NCI-H2107 (cell line): ENCODE measurements around the gene PATJ.

Source experiments
- DNase-seq: peaks from one replicate; lab custom pipeline; 2025; lab: John Stamatoyannopoulos, UW

The PATJ gene

DNA sequence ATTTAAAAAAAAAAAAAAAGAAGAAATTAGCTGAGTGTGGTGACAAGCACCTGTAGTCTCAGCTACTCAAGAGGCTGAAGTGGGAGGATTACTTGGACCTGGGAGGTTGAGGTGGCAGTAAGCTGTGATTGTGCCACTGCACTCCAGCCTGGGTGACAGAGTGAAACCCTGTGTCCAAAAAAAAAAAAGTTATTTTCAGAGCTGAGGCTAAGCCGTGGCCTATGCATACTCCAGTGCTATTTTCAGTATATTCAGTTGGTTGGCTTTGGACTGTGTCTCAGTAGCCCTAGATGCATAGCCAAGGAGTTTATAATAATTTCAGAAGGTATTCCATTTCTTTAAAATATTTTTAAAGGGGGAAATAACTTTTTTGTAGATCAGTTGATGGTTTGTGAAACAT, 311.9 kb downstream of the PATJ start:
- DNase-seq: no peak

DNA sequence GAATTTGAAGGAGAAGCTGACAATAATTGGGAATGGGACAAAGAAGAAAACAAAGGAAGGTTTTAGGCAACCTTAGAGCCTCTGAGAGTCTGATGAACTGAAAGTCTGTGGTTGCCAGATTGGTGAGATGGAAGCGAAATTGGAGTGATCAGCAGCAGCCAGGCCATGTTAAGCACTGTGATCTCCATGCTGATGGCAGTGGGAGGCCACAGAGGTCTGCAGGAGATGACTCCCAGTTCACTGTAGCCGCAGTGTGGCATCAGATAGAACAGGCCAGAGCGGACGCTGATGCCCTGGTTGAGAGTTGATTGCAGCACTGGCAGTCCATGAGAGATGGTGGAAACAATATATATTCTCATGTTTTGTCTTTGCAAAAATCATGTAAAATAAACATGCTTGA, 314.9 kb downstream of the PATJ start:
- DNase-seq: no peak

DNA sequence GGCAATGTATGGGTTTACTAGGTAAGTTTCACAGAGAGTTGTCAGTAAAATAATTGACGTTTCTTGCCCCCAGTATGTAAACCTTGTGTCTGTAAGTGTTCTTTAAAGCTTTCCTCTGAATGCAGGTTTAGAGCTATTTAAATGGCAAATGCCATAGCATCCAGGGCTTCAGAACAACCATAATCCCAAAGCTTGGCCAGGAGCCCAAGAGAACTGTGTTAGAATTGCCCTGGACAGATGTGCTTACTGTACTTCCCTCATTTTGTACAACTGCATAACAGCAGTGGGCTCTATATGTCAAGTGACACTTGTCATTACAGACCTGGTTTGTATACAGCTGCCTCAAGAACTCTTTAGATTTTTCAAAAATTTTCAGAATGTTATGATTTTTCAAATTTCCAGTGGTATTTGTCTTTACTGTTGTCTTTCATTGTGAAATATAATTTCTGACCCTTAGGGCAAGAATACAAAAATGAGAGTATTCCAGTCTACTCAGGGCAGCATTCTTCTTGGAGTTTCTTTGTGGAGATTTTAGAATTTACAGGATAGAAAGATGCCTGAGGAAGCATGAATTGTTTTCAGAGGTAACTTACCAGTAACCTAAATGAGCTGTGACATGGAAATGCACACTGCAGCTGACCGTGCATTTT, 315.5 kb downstream of the PATJ start:
- no peak for DNase-seq

DNA sequence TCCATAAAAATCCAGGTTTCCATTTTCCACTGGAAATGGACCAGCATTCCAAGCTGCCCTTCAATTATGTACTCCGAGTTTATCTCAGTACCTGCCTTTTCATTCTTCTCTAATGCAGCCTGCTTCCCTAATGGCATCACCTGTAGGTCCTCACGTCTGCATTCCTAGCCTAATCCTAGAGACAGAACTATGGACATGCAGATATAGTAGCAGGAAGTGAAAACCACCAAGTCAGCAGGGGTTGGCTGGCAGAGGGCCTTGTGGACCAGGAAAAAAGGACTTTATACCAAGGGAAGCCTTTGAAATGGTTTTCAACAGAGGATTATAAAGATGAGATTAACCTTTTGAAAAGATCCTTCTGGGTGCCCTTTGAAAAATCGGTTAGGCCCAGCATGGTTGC, 316.7 kb downstream of the PATJ start:
- no peak for DNase-seq

DNA sequence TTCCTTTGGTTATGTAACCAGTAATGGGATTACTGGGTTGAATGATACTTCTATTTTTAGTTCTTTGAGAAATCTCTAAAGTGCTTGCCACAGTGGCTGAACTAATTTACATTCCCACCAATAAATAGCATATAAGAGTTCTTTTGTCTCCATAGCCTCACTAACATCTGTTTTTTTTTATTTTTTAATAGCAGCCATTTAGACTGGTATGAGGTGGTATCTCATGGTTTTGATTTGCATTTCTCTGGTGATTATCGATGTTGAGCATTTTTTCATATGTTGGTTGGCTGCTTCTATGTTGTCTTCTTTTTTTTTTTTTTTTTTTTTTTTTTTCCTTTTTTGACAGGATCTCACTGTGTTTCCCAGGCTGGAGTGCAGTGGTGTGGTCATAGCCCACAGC, 319.8 kb downstream of the PATJ start:
- DNase-seq: no peak

DNA sequence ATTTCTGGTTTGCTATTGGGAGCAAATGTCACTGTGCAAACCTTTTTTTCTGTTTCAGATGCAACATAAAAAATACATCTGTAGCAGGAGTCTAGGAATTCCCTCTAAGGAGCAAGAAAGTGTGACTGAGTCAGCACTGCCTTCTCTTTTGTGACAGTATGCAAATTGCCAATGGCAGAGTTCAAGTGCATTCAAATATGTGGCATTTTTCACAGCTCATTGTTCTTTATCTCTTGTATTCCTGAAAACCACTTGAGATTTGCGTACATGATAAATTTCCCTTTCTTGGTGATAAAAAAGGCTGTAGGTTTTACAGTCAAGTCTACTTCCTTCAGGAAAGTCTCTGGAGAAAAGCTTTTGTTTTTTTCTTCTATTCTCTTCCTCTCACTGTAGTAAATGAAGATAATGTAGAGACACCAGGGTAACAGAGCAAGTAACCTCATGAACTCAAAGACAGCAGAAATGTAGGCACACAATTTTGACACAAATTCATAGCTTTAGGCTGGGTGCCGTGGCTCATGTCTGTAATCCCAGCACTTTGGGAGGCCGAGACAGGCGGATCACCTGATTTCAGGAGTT, 322.6 kb downstream of the PATJ start:
- DNase-seq: no peak

DNA sequence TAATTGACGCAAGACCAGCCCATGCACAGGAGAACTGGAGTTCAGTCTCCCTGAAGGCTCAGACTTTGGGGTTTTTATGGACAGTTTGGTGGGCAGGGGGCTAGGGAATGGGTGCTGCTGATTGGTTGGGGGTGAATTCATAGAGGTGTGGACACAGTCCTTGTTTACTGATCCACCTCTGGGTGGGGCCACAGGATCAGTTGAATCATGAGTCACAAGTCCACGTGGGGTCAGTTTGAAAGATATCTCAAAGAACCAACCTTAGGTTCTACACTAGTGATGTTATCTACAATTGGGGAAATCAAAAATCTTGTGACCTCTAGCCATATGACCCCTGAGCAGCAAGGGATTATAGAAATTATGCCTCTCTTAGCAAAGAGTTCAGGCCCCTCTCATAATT, 324.4 kb downstream of the PATJ start:
- DNase-seq: no peak

DNA sequence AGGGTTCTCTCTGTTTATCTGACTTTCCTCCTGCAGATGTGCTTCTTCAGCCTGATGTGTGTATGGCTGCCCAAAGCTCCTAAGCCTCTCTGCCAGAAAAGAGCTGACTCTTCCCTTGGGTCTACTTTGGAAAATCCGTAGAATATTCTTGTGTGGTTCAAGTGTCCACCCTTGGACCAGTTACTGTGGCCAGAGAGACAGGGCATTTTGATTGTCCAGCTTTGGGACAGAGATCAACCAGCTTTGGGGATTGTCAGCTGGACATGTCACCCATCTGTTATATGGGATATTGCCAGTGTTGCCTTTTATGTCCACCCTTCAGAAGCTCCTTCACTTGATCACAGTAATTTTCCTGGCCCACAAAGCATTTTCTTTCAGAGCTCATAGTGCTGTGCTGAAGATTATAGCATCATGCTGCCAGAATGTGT, 326.1 kb downstream of the PATJ start:
- DNase-seq: no peak

DNA sequence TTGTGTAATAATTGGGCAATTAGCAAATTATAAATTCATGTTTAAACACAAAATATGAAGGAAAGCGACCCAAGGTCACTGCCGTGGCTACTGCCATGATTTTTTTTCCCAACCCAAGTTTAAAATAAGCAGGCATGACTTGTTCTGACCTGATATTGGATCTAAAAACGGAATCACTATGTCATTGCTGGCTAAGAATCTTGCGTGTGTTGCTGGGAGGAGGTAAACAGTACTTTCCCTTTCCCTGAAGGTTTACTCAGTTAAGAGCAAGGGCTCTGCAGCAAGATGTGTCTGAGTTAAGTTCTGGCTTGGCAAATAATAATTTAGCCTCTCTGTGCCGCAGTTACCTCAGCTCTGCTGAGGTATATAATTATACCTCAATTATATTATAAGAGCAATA, 326.7 kb downstream of the PATJ start:
- DNase-seq: no peak

DNA sequence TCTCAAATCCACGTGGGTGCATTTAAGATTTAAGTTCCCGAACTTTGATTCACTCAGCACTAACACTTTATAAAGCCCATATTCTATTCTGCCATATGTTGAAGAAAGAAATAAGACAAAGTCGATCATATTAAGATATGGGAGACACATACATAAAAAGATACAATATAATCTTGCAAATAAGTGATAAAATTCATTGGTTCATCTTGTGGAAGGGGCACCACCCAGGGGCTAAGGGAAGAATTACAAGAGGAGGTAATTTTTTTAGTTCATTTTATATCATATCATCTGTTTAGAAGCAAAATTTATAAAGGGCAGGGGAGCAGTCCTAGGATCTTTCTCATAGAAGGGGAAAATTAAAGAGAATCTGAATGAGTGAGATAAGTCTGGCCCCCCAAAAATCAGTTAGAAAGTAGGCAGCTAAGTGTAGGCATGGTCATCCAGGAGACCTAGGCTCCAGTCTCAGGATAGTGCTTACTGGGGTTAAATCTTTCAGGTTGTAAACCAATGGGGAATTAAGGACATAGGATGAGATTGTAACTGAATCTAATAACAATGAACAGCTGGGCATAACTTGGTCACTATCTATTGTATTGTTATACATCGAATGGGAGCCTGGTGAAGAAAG, 328.2 kb downstream of the PATJ start:
- no peak for DNase-seq

DNA sequence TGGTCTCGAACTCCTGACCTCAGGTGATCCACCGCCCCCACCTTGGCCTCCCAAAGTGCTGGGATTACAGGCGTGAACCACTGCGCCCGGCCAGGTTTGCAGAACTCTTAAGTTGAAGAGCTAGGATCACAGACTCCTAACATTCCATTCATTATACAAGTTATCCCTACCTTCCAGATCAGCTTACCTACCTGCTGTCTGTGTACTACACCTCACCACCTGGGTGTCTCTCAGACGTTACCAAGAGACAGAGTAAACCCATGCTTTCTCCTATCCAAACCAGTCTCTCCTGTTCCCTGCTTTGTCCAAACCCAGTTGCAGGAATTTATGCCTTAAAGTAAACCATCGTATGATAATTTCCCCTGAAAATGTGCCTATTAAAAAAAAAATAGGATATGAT, 329.4 kb downstream of the PATJ start:
- DNase-seq: no peak

DNA sequence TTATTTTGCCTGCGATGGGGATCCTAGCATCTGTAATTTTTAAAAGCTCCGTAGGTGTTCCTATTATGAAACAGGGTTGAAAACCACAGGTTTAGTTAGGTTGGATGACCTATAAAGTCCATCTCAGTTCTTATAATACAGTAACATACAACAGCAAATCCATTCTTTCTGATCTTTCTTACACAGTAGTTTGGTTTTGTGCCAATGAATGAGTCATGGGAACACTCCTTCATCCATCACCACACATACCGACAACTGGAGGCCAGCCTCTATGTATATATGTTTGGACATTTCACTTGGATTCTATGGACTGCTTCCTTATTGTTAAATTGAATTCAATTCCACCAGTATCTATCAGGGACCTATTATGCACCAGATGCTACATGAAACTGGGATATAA, 334.0 kb downstream of the PATJ start:
- no peak for DNase-seq

DNA sequence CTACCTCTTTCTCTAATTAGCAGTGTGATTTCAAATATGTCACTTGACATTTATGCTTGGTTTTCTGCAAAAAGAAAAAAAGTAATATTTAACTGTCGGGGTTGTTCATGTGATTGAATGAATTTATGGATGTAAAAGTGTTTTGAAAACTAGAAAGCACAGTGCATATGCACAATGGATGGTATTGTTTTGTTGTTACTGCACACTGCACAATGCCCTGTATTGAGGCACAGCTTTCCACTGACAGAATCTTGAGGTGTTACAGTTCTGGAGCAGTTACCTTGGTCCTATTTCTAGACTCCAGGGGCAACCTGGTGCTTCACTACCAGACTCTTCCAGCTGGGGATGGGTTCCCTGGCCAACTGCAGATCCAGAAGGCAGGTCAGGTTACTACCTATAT, 335.5 kb downstream of the PATJ start:
- DNase-seq: no peak

DNA sequence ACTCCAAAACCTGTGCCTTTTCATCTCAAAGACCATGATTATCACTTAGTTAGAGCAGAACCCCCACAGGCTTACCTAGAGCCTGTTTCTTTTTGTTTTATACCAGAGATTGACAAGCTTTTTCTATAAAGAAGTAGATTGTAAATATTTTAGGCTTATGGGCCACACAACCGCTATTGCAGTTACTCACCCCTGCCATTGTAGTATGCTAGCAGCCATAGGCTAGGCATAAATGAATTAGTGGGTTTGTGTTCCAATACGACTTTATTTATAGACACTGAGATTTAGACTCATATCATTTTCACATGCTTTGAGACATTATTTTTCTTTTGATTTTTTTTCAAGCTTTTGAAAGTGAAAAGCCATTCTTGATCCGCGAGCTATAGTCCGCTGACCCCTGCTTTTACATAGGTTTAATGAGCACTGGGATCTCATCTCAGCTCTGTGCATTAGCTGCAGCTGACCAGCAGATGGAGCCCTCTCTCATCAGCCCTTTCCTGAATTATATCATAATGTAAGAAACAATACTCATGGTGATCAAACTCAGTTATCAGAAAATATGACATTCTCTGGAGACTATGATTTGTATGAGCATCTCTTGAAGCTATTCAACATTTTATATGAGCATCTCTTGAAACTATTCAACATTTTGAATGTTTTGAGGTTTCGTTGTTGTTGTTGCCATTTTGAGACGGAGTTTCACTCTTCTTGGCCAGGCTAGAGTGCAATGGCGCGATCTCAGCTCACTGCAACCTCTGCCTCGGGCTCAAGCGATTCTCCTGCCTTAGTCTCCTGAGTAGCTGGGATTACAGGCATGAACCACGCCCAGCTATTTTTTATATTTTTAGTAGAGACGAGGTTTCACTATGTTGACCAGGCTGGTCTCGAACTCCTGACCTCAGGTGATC, 340.4 kb downstream of the PATJ start:
- DNase-seq: no peak

DNA sequence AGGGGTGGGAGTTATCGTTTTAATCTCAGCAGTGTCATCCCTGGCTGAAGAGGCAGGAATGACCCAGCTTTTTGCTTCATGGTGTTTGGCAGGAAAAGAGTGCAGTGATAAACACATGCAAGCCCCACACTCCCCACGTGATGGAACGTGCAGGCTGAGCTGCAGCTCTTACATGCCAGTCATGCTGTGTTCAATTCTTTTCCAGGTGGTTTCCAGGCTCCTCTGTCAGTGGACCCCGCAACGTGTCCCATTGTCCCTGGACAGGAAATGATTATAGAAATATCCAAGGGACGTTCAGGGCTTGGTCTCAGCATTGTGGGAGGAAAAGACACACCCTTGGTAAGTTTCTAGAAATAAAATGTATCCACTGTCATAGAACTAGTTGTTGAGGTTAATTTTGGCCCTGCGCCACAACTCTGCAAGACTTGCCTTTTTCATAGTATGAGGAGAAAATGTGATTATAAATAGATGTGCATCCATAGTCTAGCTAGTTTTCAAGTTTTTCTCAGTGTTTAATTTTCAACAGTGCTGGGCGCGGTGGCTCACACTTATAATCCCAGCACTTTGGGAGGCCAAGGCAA, 342.1 kb downstream of the PATJ start:
- no peak for DNase-seq

DNA sequence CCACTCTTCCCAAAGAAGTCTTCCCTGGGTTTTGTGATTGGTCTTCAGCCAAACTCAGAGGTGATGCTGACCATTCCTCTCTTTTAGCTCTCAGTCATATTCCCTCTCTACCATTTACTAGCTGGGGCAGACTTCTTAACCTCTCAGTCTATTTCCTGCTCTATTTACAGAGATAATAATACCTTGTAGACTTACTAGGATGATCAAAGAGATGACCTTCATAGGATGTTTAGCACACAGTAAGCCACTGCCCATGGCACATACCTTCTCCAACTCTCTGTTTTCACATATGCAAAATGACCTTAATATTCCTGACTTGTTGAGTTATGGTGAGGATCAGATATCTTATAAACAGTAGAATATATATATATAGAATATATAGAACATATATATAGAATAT, 346.2 kb downstream of the PATJ start:
- no peak for DNase-seq

DNA sequence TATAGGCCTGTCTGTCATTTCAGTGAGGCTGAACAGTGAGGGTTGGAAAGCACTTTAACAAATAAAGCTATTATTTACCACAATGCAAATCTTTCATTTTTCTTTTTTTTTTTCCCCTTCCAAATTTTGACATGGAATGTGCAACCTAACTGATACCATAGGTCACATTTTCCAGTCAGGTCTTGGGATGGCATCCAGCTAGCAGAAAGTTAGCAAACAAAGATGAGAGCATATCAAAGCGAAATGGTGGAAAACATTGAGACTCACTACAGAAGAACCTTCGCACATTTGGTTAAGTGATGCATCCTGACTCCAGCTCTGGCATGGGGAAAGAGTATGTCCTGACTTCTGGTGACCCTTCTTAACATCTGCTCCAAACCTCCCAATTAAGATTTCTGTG, 347.3 kb downstream of the PATJ start:
- no peak for DNase-seq

DNA sequence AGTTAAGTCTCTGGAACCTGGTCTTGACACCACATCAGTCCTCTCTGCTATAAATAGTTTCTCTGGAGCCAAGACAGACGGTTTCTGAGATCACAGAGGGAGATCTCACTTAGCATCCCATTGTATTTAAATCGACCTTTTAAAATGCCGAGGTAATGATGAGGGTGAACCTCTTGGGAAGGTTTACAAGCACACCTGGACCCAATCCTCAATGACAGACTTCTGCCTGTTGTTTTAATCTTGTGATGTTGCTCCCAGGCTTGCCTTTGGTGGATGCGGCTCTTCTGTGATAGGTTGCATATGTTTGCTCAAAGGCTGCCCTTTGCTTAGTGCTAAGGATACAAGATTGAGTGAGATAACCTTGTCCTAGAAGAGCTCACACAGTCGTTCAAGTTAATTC, 347.7 kb downstream of the PATJ start:
- DNase-seq: no peak

DNA sequence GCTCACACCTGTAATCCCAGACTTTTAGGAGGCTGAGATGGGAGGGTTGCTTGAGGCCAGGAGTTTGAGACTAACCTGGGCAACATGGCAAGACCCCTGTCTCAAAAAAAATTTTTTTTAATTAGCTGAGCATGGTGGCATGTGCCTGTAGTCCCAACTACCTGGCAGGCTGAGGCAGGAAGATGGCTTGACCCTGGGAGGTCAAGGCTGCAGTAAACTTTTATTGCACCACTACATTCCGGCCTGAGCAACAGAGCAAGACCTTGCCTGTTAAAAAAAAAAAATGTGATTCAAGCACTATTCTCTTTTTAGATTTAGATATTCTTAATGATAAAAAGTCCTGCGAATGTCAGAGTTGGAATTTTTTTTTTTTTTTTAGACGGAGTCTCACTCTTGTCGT, 349.8 kb downstream of the PATJ start:
- DNase-seq: no peak

DNA sequence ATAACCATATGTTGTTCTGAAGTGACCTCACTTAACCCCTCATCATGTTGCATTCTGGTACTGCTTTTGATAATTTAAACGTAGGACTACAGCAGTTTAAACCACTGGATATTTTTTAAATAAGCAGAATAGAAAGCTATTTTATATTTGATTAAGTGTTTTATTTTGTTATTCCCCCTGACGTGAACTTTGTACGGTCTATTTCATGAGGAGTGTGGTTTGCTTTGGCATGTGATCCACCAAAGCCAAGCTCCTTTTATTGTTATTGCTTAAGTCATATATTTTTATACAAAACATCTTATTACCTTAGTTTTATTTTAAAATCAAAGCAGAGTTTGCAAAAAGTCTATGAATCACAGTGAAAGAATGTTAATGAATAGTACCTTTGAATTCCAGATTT, 351.0 kb downstream of the PATJ start:
- DNase-seq: no peak

DNA sequence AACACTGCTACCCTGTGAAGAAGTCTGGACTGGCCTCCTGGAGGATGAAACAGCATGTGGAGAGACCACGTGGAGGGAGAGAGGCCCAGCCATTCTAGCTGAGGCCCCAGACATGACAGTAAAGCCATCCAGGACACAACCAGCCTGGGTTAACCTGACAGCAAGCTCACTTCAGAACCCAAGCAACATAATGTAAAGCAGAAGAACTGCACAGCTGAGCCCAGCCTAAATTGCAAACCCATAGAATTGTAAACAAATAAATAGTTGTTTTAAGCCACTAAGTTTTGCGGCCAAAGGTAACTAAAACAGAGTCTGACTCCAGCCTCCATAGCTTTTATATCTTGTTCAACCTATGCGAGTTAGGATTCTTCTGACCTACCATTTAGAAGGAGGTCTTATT, 355.2 kb downstream of the PATJ start:
- no peak for DNase-seq

DNA sequence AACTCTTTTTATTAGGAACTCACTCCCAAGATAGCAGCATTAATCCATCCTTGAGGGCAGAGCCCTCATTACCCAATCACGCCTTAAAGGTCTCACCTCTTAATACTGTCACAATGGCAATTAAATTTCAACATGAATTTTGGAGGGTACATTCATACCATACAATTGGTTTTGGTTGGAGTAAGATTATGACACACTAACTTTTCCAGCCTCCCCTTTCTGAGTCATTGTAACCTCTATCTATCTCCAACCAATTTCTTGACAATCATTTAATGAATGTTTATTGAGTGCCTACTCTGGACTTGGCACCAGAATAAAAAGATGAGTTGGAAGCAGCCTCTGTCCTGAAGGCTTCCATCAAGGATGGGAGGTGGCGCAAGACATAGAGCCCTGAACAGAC, 358.2 kb downstream of the PATJ start:
- DNase-seq: no peak

DNA sequence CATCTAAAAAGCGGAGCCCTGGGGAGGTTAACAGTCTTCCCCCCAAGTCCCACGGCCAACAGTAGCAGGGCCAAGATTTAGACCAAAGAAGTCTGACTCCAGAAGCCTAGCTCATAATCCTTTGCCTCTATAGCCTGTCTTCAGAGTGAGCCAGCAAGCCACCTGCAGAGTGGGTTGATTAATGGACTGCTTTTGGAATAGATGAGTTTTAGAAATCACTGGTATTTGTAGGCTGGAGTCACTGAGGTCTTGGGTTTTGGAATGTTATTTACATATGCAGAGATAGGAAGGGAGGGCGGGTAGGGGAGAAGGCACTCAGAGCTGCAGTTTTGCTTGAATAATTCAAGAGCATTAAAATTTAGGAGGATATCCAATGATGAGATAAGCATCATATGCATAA, 361.6 kb downstream of the PATJ start:
- DNase-seq: no peak
